H9 (cell line): Measurements from ENCODE around the gene ZNF764. TPM values are rescaled to one million over a fixed set of nuclear protein-coding genes. Genes with fewer than 3 reads are reported as not detected.

Experiments used
- DNase-seq: peaks from one replicate; pipeline ENCODE4 v3.0.0-alpha.2; 2017
- H2AFZ ChIP-seq: one replicate; pipeline ENCODE4 v1.6.1; 2013; ENCODE audit warnings: mild to moderate bottlenecking, low read length, control low read depth, moderate library complexity
- H2AK5ac ChIP-seq: 2 replicates; pipeline ENCODE4 v1.6.1; 2013; ENCODE audit warnings: low read length, control low read depth, mixed read lengths; ENCODE audit not compliant: insufficient read length
- H2BK120ac ChIP-seq: one replicate; pipeline ENCODE4 v1.6.1; 2013; ENCODE audit warnings: low read depth, mild to moderate bottlenecking, low read length, control low read depth, inconsistent platforms; ENCODE audit not compliant: poor library complexity, severe bottlenecking
- H2BK12ac ChIP-seq: 2 replicates; pipeline ENCODE4 v1.6.1; 2013; ENCODE audit warnings: low read length, control low read depth, mixed read lengths, low read depth; ENCODE audit not compliant: insufficient read length
- H2BK15ac ChIP-seq: 2 replicates; pipeline ENCODE4 v1.6.1; 2013; ENCODE audit warnings: low read depth, low read length, control low read depth
- H2BK20ac ChIP-seq: one replicate; pipeline ENCODE4 v1.6.1; 2013; ENCODE audit warnings: low read depth, mild to moderate bottlenecking, low read length, control low read depth, inconsistent platforms; ENCODE audit not compliant: poor library complexity, severe bottlenecking
- H2BK5ac ChIP-seq: 2 replicates; pipeline ENCODE4 v1.6.1; 2013; ENCODE audit warnings: low read length, control low read depth, mixed read lengths; ENCODE audit not compliant: insufficient read length
- H3K14ac ChIP-seq: 2 replicates; pipeline ENCODE4 v1.6.1; 2013; ENCODE audit warnings: low read length, control low read depth; ENCODE audit not compliant: insufficient read depth
- H3K18ac ChIP-seq: 2 replicates; pipeline ENCODE4 v1.6.1; 2013; ENCODE audit warnings: low read depth, mild to moderate bottlenecking, mixed read lengths, low read length, control low read depth; ENCODE audit not compliant: insufficient read length
- H3K23ac ChIP-seq: 2 replicates; pipeline ENCODE4 v1.6.1; 2013; ENCODE audit warnings: low read length, control low read depth, mixed read lengths, low read depth; ENCODE audit not compliant: insufficient read length
- H3K23me2 ChIP-seq: 2 replicates; pipeline ENCODE4 v1.6.1; 2013; ENCODE audit warnings: low read depth, mild to moderate bottlenecking, mixed read lengths, low read length, control low read depth; ENCODE audit not compliant: insufficient read length, poor library complexity, severe bottlenecking
- H3K27ac ChIP-seq: 2 replicates; pipeline ENCODE4 v1.5.1; 2013; ENCODE audit warnings: low read length, control low read depth, mixed read lengths, low read depth; ENCODE audit not compliant: insufficient read length
- H3K27me3 ChIP-seq: 2 replicates; pipeline ENCODE4 v1.6.1; 2013; ENCODE audit warnings: low read length, control low read depth, inconsistent platforms; ENCODE audit not compliant: insufficient read depth
- H3K4ac ChIP-seq: 2 replicates; pipeline ENCODE4 v1.6.1; 2013; ENCODE audit warnings: low read depth, mild to moderate bottlenecking, control low read depth, inconsistent platforms, low read length, moderate library complexity
- H3K4me1 ChIP-seq: 2 replicates; pipeline ENCODE4 v1.6.1; 2013; ENCODE audit warnings: low read length, control low read depth, inconsistent platforms; ENCODE audit not compliant: insufficient read depth
- H3K4me2 ChIP-seq: 2 replicates; pipeline ENCODE4 v1.6.1; 2013; ENCODE audit warnings: low read length, control low read depth, mixed read lengths; ENCODE audit not compliant: insufficient read length, insufficient read depth
- H3K56ac ChIP-seq: 2 replicates; pipeline ENCODE4 v1.6.1; 2013; ENCODE audit warnings: low read depth, mild to moderate bottlenecking, mixed read lengths, low read length, control low read depth; ENCODE audit not compliant: insufficient read length
- H3K79me1 ChIP-seq: 2 replicates; pipeline ENCODE4 v1.6.1; 2013; ENCODE audit warnings: low read depth, mild to moderate bottlenecking, moderate library complexity, low read length, control low read depth, inconsistent platforms; ENCODE audit not compliant: insufficient read depth, poor library complexity, severe bottlenecking
- H3K79me2 ChIP-seq: 2 replicates; pipeline ENCODE4 v1.6.1; 2013; ENCODE audit warnings: low read length, control low read depth, inconsistent platforms; ENCODE audit not compliant: insufficient read depth
- H3K9ac ChIP-seq: 2 replicates; pipeline ENCODE4 v1.6.1; 2013; ENCODE audit warnings: low read length, control low read depth, mixed read lengths; ENCODE audit not compliant: insufficient read length; ENCODE audit errors: extremely low read depth
- H3K9me3 ChIP-seq: one replicate; pipeline ENCODE4 v1.6.1; 2013; ENCODE audit warnings: low read depth, low read length, inconsistent platforms; ENCODE audit not compliant: control insufficient read depth
- H3T11ph ChIP-seq: one replicate; pipeline ENCODE4 v1.6.1; 2013; ENCODE audit warnings: mild to moderate bottlenecking, low read length, control low read depth, inconsistent platforms
- H4K20me1 ChIP-seq: one replicate; pipeline ENCODE4 v1.6.1; 2013; ENCODE audit not compliant: control insufficient read depth, insufficient read length, insufficient read depth
- H4K5ac ChIP-seq: 2 replicates; pipeline ENCODE4 v1.6.1; 2013; ENCODE audit warnings: low read depth, mild to moderate bottlenecking, mixed read lengths, low read length, control low read depth; ENCODE audit not compliant: insufficient read length
- H4K8ac ChIP-seq: replicated peaks from 2 replicates; pipeline ENCODE4 v1.6.1; 2013; ENCODE audit warnings: low read length, control low read depth, mixed read lengths, low read depth; ENCODE audit not compliant: insufficient read length
- H4K91ac ChIP-seq: 2 replicates; pipeline ENCODE4 v1.6.1; 2013; ENCODE audit warnings: low read depth, mild to moderate bottlenecking, moderate library complexity, mixed read lengths, low read length, control low read depth; ENCODE audit not compliant: insufficient read length
- H3K27ac Mint-ChIP-seq, 3 experiments: 2 replicates in 2 of 3; 3 replicates in 1 of 3; pipeline ENCODE4 v1.8.0; 2020 to 2021; ENCODE audit warnings: mixed read lengths in 3 of 3, mild to moderate bottlenecking in 1 of 3, moderate library complexity in 1 of 3
- H3K27me3 Mint-ChIP-seq: 2 replicates; pipeline ENCODE4 v1.8.0; 2021; ENCODE audit warnings: low read depth, mild to moderate bottlenecking, moderate library complexity, mixed read lengths
- H3K36me3 Mint-ChIP-seq, 3 experiments: 2 replicates in 2 of 3; 3 replicates in 1 of 3; pipeline ENCODE4 v1.8.0; 2020 to 2021; ENCODE audit warnings: low read depth in 3 of 3, mixed read lengths in 3 of 3; ENCODE audit not compliant: insufficient read depth in 1 of 3
- H3K4me1 Mint-ChIP-seq, 2 experiments: 2 replicates each; pipeline ENCODE4 v1.8.0; 2020; ENCODE audit warnings: mixed read lengths in 2 of 2
- H3K4me3 Mint-ChIP-seq, 2 experiments: 2 replicates in 1 of 2; 3 replicates in 1 of 2; pipeline ENCODE4 v1.8.0; 2020 to 2021; ENCODE audit warnings: mild to moderate bottlenecking in 2 of 2, mixed read lengths in 2 of 2, moderate library complexity in 1 of 2
- H3K9me3 Mint-ChIP-seq, 2 experiments: 2 replicates in 1 of 2; 3 replicates in 1 of 2; pipeline ENCODE4 v1.8.0; 2020; ENCODE audit warnings: mild to moderate bottlenecking in 2 of 2, mixed read lengths in 2 of 2, moderate library complexity in 1 of 2
- CTCF ChIP-seq: fragments of 200-600 bp; sonication (generic); conservative IDR thresholded peaks from 3 replicates; pipeline ENCODE4 v1.8.0; 2021; ENCODE audit warnings: antibody characterized with exemption, mild to moderate bottlenecking
- WGBS: extraction: QIAGEN DNeasy Blood & Tissue Kit; methylation state at CpG from one replicate; pipeline ENCODE4 v1.1.7; 2013; ENCODE audit warnings: missing lambda C conversion rate, low lambda C conversion rate, mixed read lengths; ENCODE audit not compliant: insufficient read length; ENCODE audit errors: extremely low coverage; 5-methylcytosine and 5-hydroxymethylcytosine counted together
- total RNA-seq: library from RNA; stranded (reverse); gene quantifications from 2 replicates; pipeline ENCODE4 v1.2.1, GENCODE V29; 2021

ZNF764 gene
- total RNA-seq, 1 experiment from 2014 or later = 11.4 TPM

- Histone ChIP-seq H4K8ac (no peak within 1 kb of the TSS), H2AK5ac (no peak within 1 kb of the TSS), H3K27ac (peak within 1 kb of the TSS; percentile 65), H4K91ac (no peak within 1 kb of the TSS), H3K9me3 (no peaks in the 10 kb centered on the region), H3K27me3 (no peaks in the 10 kb centered on the region), H2BK120ac (no peak within 1 kb of the TSS), H3K9ac (peak within 1 kb of the TSS; percentile 70), H2BK12ac (no peak within 1 kb of the TSS), H3T11ph (no peak within 1 kb of the TSS), H3K4ac (no peak within 1 kb of the TSS), H3K18ac (peak within 1 kb of the TSS; percentile 94), H3K79me2 (no peaks in the 10 kb centered on the region), H3K79me1 (no peaks in the 10 kb centered on the region), H3K23ac (no peak within 1 kb of the TSS), H2BK20ac (no peak within 1 kb of the TSS), H3K23me2 (peaks cover 15% of the 10 kb centered on the region), H4K5ac (no peak within 1 kb of the TSS), H4K20me1 (no peaks in the 10 kb centered on the region), H3K56ac (no peak within 1 kb of the TSS), H2AFZ (no peak within 1 kb of the TSS), H2BK15ac (no peak within 1 kb of the TSS; the same call in 1 of the 2 replicates), H3K4me1 (peaks cover 2% of the 10 kb centered on the region; the same call in 1 of the 2 replicates), H2BK5ac (no peak within 1 kb of the TSS), H3K4me2 (peak within 1 kb of the TSS; percentile 83), H3K14ac (peak within 1 kb of the TSS; percentile 93)
- peak; percentile 83 for DNase-seq
- Mint-ChIP-seq H3K27me3 (no peaks in the 10 kb centered on the region), H3K4me3 (peak within 1 kb of the TSS; percentile 74 to 89), H3K9me3 (no peaks in the 10 kb centered on the region), H3K4me1 (peaks cover 16% of the 10 kb centered on the region in 2 experiments), H3K36me3 (peaks cover 0 to 24% (median 17%) of the 10 kb centered on the region in 3 experiments; a peak in 5 of 7 replicates), H3K27ac (peak within 1 kb of the TSS; percentile 66 to 92 (median 90); a peak in 5 of 7 replicates)
- no peak for TF ChIP-seq CTCF
- no CpG with 5 or more reads among the region's 73 CpGs for WGBS
Observed at GRCh38 chr16:30526137-30526822, 31.9 kb downstream of the ZNF764 start, which contains the start of gene ZNF768. ZNF768 (minus strand) TSS chr16:30526566; CDS start chr16:30526413, 153 bp downstream.
